Calu3 (cell line): ENCODE data around the gene ACSM3. TPM values are rescaled to one million over a fixed set of nuclear protein-coding genes. Genes with fewer than 3 reads are reported as not detected.

Source experiments
- BruUV-seq: library from RNA; stranded (reverse); fragments of 400-500 nt; replicated peaks from 2 replicates; lab custom pipeline; 2021; lab: Mats Ljungman, UMichigan
- CTCF ChIA-PET: fragments of 300-600 bp; sonication (Branson Sonifier 250); formaldehyde crosslinking; loops from one replicate; lab custom pipeline; 2022; ENCODE audit warnings: antibody characterized with exemption; lab: Charles Lee
- DNase-seq: peaks from one replicate; pipeline ENCODE4 v3.0.0; 2022
- H3K27ac Mint-ChIP-seq: one replicate; pipeline ENCODE4 v1.8.0; 2022; ENCODE audit warnings: mixed read lengths; ENCODE audit not compliant: unreplicated experiment
- H3K27me3 Mint-ChIP-seq: one replicate; pipeline ENCODE4 v1.8.0; 2022; ENCODE audit warnings: mixed read lengths; ENCODE audit not compliant: unreplicated experiment
- H3K36me3 Mint-ChIP-seq: one replicate; pipeline ENCODE4 v1.8.0; 2022; ENCODE audit warnings: mild to moderate bottlenecking, moderate library complexity, mixed read lengths; ENCODE audit not compliant: insufficient read depth, unreplicated experiment
- H3K4me1 Mint-ChIP-seq: one replicate; pipeline ENCODE4 v1.8.0; 2022; ENCODE audit warnings: mild to moderate bottlenecking, low read depth, mixed read lengths; ENCODE audit not compliant: unreplicated experiment
- H3K4me3 Mint-ChIP-seq: one replicate; pipeline ENCODE4 v1.8.0; 2022; ENCODE audit warnings: mild to moderate bottlenecking, low read depth, moderate library complexity, mixed read lengths; ENCODE audit not compliant: unreplicated experiment
- H3K9me3 Mint-ChIP-seq: one replicate; pipeline ENCODE4 v1.8.0; 2022; ENCODE audit warnings: low read depth, mixed read lengths; ENCODE audit not compliant: unreplicated experiment
- intact Hi-C: fragments of 100-400 bp; cut with micrococcal nuclease; formaldehyde crosslinking; loops from one replicate; pipeline ENCODE4 v1.10.0; 2022; ENCODE audit not compliant: unreplicated experiment
- total RNA-seq: library from RNA; stranded (reverse); gene quantifications from 2 replicates; pipeline ENCODE4 v1.2.3, GENCODE V29; 2022
- TF ChIP-seq, protein P1 (sequence below): fragments of 200-600 bp; IDR thresholded peaks from one replicate; pipeline ENCODE4 v1.8.0; 2022; ENCODE audit warnings: antibody characterized with exemption; ENCODE audit not compliant: unreplicated experiment

ACSM3 gene
- total RNA-seq, 1 experiment from 2014 or later, result 49.5 TPM

DNA sequence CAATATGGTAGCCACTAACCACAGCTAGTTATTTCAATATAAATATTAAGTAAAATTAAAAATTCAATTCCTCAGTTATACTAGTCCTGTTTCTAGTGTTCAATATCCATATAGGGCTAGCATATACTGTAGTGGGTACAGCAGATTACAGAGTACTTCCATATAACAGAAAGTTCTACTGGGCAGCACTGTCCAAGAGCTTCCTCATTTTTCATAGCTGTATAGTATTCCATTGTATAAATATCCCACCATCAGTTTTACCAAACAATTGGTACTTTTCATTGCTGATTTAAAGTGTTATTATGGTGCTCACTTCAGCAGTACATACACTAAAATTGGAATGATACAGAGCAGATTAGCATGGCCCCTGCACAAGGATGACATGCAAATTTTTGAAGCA, 20.4 kb downstream of the ACSM3 start:
- Mint-ChIP-seq H3K27ac (no peak overlapping the region), H3K9me3 (no peaks in the 10 kb centered on the region), H3K4me1 (no peaks in the 10 kb centered on the region), H3K36me3 (no peaks in the 10 kb centered on the region), H3K4me3 (no peak overlapping the region), H3K27me3 (no peaks in the 10 kb centered on the region)
- no peak for DNase-seq
- intact Hi-C loops, result no loop called here
- CTCF ChIA-PET, result no interaction called here
- BruUV-seq, result no TSS peak
- TF ChIP-seq, protein P1, sequence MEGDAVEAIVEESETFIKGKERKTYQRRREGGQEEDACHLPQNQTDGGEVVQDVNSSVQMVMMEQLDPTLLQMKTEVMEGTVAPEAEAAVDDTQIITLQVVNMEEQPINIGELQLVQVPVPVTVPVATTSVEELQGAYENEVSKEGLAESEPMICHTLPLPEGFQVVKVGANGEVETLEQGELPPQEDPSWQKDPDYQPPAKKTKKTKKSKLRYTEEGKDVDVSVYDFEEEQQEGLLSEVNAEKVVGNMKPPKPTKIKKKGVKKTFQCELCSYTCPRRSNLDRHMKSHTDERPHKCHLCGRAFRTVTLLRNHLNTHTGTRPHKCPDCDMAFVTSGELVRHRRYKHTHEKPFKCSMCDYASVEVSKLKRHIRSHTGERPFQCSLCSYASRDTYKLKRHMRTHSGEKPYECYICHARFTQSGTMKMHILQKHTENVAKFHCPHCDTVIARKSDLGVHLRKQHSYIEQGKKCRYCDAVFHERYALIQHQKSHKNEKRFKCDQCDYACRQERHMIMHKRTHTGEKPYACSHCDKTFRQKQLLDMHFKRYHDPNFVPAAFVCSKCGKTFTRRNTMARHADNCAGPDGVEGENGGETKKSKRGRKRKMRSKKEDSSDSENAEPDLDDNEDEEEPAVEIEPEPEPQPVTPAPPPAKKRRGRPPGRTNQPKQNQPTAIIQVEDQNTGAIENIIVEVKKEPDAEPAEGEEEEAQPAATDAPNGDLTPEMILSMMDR, result no peak

DNA sequence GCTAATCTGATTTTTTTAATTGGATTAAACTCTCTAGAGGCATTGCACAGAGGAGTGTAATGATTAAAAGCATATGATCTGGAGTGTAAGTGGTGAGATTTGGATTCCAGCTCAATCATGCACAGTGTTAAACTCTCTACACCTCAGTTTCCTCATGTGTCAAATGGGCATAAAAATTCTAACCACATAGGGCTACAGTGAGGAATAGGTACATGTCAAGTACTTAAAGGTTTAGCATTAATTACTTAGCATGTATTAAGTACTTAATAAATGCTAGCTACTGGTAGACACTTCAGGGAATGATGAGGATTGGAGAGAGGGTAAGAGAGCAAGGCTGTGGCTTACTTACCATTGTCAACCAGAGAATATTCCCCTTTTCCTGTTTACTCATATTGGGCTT, 25.3 kb downstream of the ACSM3 start:
- intact Hi-C loops, result no loop called here
- H3K27me3 Mint-ChIP-seq, result no peaks in the 10 kb centered on the region
- H3K9me3 Mint-ChIP-seq, result no peaks in the 10 kb centered on the region
- no peaks in the 10 kb centered on the region for H3K36me3 Mint-ChIP-seq
- BruUV-seq, result no TSS peak
- H3K27ac Mint-ChIP-seq, result no peak overlapping the region
- DNase-seq, result no peak
- CTCF ChIA-PET, result interaction anchor here (0.7 kb wide), 1 partner anchor 464 kb away, joined by 8 read pairs; no protein-coding TSS in a partner anchor
- H3K4me1 Mint-ChIP-seq, result no peaks in the 10 kb centered on the region
- H3K4me3 Mint-ChIP-seq, result no peak overlapping the region
- TF ChIP-seq, protein P1, result no peak

DNA sequence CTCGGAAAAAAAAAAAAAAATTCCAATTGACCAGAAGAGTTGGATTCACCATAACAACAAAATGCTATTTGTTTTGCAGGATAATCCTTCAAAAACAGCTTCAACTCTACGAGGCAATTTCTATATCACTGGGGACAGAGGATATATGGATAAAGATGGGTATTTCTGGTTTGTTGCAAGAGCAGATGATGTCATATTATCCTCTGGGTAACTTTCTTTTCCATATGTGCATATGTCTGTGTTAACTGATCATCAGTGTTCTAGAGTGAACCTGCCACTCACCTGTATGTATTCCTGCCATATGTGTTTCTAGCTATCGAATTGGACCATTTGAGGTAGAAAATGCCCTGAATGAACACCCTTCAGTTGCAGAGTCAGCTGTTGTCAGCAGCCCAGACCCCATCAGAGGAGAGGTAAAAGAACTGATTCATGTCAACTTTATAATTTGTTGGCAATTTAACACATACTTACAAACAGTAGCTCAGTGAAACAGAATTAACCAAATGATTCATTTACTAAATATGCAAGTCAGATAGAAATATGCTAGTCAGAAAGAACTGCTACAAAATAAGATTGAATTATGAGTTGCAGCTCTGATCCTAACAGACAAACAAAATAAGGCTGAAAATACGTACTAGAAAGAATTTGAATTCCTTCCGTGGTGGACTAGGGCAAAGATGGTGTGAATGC, 28.3 kb downstream of the ACSM3 start:
- Mint-ChIP-seq H3K4me3 (no peak overlapping the region), H3K36me3 (no peaks in the 10 kb centered on the region), H3K27me3 (no peaks in the 10 kb centered on the region), H3K9me3 (no peaks in the 10 kb centered on the region), H3K4me1 (no peaks in the 10 kb centered on the region), H3K27ac (no peak overlapping the region)
- intact Hi-C loops, result no loop called here
- CTCF ChIA-PET, result no interaction called here
- DNase-seq, result no peak
- no TSS peak for BruUV-seq
- TF ChIP-seq, protein P1, result no peak

DNA sequence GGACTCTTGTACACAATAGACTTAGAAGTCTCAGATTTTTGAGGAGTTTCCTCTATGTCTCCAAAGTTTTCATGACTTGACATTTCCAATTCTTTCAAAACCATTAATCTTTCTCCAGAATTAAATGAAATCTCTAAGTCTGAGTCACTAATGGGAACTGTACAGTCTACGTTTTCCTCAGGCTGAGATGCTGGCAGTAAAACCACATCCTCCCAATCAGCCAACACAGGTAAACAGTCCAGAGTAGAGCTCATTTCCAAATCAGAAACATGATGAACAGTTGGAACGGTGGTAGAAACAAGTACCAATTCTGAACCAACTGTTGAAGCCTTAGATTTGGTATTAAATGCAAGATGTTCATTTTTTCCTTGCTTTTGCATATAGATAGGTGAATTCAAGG, 34.5 kb downstream of the ACSM3 start:
- Mint-ChIP-seq H3K27ac (no peak overlapping the region), H3K9me3 (no peaks in the 10 kb centered on the region), H3K4me3 (no peak overlapping the region), H3K36me3 (peaks cover 19% of the 10 kb centered on the region), H3K27me3 (no peaks in the 10 kb centered on the region), H3K4me1 (no peaks in the 10 kb centered on the region)
- CTCF ChIA-PET, result no interaction called here
- DNase-seq, result no peak
- BruUV-seq, result no TSS peak
- TF ChIP-seq, protein P1, result no peak
- intact Hi-C loops, result no loop called here
